GM19372 (cell line): ENCODE results near the gene ANKRD2.
"Not testable (repeated sequence)": the region's sequence is repeated elsewhere in the genome, so short reads cannot be mapped to it uniquely, and the experiment has no call there.

Experiments used
- ATAC-seq: cut with Tn5 transposase; IDR thresholded peaks from one replicate; pipeline ENCODE4 v1.9.1; 2021; ENCODE audit warnings: mild to moderate bottlenecking, low read depth, moderate library complexity; ENCODE audit not compliant: unreplicated experiment

The ANKRD2 gene, protein sequence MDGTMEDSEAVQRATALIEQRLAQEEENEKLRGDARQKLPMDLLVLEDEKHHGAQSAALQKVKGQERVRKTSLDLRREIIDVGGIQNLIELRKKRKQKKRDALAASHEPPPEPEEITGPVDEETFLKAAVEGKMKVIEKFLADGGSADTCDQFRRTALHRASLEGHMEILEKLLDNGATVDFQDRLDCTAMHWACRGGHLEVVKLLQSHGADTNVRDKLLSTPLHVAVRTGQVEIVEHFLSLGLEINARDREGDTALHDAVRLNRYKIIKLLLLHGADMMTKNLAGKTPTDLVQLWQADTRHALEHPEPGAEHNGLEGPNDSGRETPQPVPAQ

DNA sequence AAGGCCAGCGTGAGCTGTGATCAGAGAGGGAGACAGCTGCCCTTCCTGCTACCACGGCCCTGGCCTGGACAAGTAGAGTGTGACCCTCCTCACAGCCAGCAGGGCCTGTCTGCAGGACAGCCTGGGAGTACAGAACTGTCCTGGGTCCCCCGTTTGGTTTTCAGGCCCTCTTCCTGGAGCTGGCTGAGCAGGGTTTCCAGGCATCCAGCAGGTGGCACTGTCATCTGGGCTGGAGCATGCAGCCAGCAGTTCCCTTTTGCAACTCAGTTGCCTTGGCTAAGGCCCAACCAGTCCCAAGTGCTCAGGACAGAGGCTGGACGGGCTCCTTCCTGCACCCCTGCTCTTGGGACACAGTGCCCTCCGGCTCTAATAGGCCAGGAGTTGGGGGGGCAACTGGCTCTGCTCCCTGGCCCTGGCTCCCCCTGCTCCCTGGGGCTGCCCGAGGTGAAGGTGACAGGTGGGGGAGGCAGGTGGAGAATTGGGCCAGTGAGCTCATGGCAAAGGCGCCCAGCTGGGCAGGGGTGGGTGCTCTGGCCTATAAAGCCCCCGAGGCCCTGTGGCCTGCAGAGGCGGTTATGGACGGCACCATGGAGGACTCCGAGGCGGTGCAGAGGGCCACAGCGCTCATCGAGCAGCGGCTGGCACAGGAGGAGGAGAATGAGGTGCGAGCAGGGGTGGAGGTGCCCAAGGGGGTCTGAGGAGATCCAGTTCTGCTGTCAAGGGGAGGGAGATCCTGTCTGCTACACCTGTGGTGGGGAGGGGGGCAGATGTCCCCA is at the start of gene ANKRD2:
Gene ANKRD2, plus strand, starts transcription at position 566 of the 776 bp plus-strand sequence. Its CDS starts 10 bp downstream, at position 576.
- ATAC-seq = peak; percentile 79

GRCh38 chr10:97522937-97523336 is 49.6 kb upstream of the ANKRD2 start:
- ATAC-seq = no peak

DNA sequence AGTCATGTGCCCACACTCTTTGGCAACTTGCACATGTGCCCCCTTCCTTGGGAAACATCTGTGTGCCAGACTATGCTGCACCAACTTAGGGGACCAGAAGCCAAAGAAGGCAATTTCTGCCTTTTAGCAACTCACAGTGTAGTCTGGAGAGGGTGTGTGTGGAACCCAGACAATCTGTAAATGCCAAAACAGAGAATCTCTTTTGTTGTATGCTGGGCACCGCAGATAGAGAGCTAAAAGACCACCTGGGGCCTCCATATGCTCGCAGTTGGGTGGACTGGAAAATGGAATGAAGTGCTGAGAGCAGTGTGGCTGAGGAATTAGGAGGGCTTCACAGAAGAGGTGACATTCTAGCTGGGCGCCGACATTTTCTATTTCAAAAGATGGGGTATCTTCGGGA is 47.5 kb upstream of the ANKRD2 start:
- ATAC-seq = no peak

- no peak for ATAC-seq
Observed at GRCh38 chr10:97525683-97526110, 46.9 kb upstream of the ANKRD2 start.

DNA sequence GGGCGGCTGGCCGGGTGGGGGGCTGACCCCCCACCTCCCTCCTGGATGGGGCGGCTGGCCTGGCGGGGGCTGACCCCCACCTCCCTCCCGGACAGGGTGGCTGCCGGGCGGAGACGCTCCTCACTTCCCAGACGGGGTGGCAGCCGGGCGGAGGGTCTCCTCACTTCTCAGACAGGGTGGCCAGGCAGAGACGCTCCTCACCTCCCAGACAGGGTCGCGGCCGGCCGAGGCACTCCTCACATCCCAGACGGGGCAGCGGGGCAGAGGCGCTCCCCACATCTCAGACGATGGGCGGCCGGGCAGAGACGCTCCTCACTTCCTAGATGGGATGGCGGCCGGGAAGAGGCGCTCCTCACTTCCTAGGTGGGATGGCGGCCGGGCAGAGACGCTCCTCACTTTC is 43.7 kb upstream of the ANKRD2 start:
- ATAC-seq = not testable (repeated sequence)

- ATAC-seq = no peak
Observed at GRCh38 chr10:97529685-97530465, 42.7 kb upstream of the ANKRD2 start.

DNA sequence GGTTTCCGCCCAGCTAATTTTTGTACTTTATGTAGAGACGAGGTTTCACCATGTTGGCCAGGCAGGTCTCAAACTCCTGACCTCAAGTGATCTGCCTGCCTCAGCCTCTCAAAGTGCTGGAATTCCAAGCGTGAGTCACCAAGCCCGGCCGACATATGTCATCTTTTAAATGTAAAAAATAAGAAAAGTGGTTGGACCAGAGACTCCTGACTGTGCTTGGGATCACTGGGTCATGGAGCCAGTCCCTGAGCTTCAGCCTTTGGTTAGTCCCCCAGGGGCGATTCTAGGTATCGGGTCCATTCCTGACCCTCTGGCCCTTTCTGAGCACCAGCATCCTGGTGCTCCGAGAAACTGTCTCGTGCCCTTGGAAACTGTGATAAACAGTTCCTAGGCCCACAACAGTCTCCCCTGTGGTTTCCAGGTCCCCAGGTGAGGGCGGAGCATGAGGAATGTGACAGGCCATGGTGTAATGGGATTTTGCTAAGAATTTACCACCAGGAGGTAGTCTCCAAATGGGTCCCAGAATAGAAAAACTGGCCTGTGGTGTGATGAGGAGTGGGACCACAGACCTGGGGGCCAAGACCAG is 41.1 kb upstream of the ANKRD2 start:
- ATAC-seq = no peak

GRCh38 chr10:97532935-97533671 is 39.5 kb upstream of the ANKRD2 start:
- ATAC-seq = no peak

GRCh38 chr10:97533888-97534287 is 38.7 kb upstream of the ANKRD2 start:
- no peak for ATAC-seq

- ATAC-seq = no peak
Observed at GRCh38 chr10:97534746-97535367, 37.7 kb upstream of the ANKRD2 start.

DNA sequence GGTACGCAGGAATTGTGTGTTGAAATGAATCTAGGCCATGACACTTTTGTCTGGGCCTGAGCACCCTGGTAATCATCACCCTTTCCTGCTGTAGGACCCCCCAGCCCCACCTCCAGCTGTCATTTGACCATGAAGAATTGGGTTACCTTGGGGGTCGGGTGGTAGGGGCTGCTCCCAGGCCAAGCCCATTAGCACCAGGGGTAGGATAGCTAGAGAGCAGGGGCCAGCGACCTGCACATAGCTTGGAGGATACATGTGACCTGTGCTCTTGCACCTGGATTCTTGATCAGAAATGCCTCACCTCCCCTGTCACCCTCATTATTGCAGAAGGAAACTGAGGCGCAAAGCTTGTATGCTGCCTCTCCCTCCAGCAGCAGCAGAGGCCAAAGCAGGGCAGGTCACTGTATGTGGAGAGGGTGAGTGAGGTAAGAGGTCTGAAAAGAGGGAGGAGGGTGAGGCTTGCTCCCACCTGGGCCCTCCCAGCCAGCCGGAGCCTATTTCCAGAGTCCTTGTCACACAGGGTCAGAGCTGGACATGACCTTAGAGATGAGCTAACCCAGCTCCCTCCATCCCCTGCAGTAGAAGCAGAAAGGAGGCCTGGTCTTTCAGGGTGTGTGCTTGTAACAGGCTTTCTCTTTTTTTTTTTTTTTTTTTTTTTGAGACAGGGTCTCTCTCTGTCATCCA is 35.3 kb upstream of the ANKRD2 start:
- ATAC-seq = no peak

DNA sequence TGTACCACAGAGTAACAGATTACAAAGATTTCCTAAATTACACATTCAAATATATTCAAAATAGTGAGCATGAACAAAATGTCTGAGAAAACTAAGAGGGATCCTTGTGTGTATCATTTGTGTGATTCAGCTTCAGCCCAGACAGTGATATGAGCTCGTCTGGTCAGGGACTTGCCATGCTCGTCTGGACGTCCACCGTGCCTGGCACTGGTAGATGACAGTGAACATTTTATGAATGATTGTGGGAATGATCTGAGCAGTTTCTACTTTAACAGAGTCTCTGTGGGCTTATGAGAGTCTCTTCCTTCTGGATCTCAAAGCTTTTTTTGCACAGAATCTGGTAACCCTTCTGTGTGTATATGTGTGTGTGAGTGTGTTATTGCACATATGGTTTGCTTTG is 34.2 kb upstream of the ANKRD2 start:
- no peak for ATAC-seq

GRCh38 chr10:97538839-97539238 is 33.7 kb upstream of the ANKRD2 start:
- no peak for ATAC-seq

DNA sequence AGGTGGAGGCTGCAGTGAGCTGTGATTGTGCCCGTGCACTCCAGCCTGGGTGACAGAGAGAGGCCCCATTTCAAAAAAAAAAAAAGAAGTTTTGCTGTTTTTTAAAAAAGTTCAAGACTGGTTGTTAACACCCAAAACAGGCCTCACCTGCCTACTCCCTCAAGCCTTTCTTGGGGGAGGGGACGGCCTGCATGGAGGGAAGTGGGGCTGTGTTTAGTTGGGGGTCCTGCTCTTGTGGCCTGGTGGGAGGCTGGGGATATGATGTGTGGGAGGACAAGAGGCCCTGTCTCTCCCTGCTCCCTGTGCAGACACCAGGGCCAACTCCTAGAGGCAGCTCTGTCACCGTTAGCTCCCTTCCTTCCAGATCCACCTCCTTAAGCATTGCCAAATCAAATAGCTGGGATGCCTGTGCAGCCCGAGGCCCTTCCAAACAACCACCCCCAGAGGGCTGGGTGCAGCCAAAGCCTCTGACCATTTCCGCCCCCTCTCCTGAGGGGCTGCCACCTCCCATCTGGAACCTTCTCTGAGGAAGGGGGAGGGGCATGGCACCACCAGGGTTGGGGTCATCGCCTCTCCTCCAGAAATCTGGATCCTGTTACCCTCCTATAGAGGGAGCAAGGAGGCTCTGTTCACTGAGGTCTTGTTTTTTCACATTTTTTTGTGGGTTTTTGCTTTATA is 32.9 kb upstream of the ANKRD2 start:
- no peak for ATAC-seq

DNA sequence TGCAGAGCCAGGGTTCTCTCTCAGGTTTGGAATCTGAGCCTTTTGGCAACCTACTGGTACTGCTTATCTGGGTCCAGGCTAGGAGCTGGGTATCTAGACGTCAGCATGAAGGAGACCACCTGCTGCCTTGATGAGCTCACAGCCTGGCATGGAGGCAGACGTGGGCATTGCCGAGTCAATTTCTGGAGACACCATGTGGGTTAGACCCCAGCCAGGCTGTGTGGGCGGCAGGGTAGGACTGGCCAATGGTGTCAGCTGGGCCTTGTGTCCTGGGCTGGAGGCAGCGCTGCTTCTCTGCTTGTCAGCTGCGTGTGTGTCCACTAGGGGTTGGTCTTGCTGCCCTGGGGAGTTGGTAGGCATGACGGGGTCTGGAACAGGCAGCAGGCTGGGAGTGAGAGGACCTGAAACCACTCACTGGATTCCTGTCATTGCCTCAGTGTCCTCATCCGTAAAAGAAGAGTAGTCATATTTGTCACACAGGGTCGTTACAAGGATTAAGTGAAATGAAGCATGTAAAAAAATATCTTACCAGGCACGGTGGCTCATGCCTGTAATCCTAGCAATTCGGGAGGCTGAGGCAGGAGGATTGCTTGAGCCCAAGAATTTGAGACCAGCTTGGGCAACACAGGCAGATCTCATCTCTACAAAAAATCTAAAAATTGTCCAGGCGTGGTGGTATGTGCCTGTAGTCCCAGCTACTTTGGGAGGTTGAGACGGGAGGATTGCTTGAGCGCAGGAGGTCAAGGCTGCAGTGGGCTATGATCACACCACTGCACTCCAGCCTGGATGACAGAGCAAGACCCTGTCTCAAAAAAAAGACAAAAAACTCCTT is 31.7 kb upstream of the ANKRD2 start:
- ATAC-seq = no peak

- no peak for ATAC-seq
Observed at GRCh38 chr10:97542169-97543024, 30.2 kb upstream of the ANKRD2 start.
